ENCODE measurements around the gene RIIAD1.
A peak's percentile ranks its signal among the peaks of the same experiment; 100 is the strongest.
"Not testable (repeated sequence)": the region's sequence is repeated elsewhere in the genome, so short reads cannot be mapped to it uniquely, and the experiment has no call there.

Gene RIIAD1

GRCh38 chr1:151720974-151721787, at the start of gene RIIAD1:
Gene RIIAD1, plus strand, starts transcription at chr1:151721522. Its CDS starts 15 bp downstream, at chr1:151721537.
- no peak for TF ChIP-seq CTCF (conservative IDR thresholded peaks at IDR 0.05; ENCODE audit: low read depth, low read length)
- DNase-seq (ENCODE audit: low read depth) = peak; percentile 25
- peak within 1 kb of the TSS; percentile 47 for H3K4me3 ChIP-seq (ENCODE audit: low read depth, low read length)

DNA sequence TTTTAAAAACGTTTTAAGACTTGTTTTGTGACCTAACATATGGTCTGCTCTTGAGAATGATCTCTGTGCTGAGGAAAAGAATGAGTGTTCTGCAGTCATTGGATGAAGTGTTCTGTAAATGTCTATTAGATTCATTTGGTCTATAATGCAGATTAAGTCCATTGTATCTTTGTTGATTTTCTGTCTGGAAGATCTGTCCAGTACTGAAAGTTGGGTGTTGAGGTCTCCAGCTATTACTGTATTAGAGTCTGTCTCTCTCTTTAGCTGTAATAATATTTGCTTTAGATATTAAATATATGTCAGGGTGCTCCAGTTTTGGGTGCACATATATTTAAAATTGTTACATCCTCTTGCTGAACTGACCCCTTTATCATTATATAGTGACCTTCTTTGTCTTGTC, 47.9 kb upstream of the RIIAD1 start:
- H3K4me3 ChIP-seq (ENCODE audit: low read depth, low read length) = no peak overlapping the region
- TF ChIP-seq CTCF (conservative IDR thresholded peaks at IDR 0.05; ENCODE audit: low read depth, low read length) = no peak
- no peak for DNase-seq (ENCODE audit: low read depth)

DNA sequence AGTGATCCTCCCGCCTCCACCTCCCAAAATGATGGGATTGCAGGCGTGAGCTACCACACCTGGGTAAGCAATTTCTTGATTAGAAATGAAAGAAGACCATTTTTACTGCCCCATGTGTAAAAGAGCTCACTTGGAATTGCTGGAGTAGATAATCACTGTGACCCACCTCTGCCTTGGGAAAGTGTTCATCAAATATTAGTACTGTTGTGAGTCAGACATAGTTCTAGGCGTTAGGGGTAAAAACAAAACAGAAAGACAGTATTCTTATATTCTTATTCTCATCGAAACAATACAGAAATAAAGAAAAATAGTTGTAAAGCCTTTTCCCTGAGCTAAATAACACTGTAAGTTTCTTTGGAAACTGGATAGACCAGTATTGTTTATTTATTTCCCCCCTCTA, 40.9 kb upstream of the RIIAD1 start:
- H3K4me3 ChIP-seq (ENCODE audit: low read depth, low read length) = no peak overlapping the region
- DNase-seq (ENCODE audit: low read depth) = peak; percentile 43
- no peak for TF ChIP-seq CTCF (conservative IDR thresholded peaks at IDR 0.05; ENCODE audit: low read depth, low read length)

DNA sequence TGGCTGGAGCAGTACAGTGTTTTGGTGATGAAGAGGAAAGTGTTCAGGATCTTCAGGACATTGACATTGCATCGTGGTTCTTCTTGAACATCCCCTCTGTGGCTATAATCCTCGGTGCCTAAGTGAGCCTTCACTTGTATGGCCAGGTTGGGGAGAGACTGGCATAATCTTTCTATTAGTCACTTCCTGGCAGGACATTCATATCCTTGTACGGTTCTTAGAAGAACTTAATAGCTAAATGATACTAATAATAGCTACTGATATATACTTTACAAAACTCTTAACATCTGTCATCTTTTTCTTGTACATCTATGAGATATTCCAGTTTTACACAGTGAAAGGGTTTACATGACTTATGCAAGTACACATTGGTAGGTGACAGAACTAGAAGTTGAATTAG, 40.5 kb upstream of the RIIAD1 start:
- H3K4me3 ChIP-seq (ENCODE audit: low read depth, low read length) = no peak overlapping the region
- DNase-seq (ENCODE audit: low read depth) = peak; percentile 92
- TF ChIP-seq CTCF (conservative IDR thresholded peaks at IDR 0.05; ENCODE audit: low read depth, low read length) = no peak

DNA sequence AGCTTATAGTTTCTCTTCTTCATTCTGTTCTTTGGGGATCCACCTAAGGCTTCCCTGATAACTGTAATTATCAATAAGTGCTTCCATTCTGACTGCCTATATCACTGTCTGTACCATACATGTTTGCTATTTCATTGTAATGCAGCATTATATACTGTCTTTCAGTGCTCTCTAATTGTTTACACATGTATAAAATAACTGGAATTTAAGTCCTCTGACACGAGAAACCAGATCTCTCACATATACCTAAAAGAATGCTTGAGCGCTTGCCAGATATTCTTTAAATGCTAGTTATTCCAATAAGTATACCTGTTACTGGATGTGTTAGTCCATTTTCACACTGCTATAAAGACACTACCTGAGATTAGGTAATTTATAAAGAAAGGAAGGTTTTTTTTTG, 39.4 kb upstream of the RIIAD1 start:
- no peak for TF ChIP-seq CTCF (conservative IDR thresholded peaks at IDR 0.05; ENCODE audit: low read depth, low read length)
- H3K4me3 ChIP-seq (ENCODE audit: low read depth, low read length) = no peak overlapping the region
- peak; percentile 39 for DNase-seq (ENCODE audit: low read depth)

- not testable (repeated sequence) for H3K4me3 ChIP-seq (ENCODE audit: low read depth, low read length); DNase-seq (ENCODE audit: low read depth)
These were observed 38.4 kb upstream of the RIIAD1 start for GRCh38 chr1:151682901-151683300.

DNA sequence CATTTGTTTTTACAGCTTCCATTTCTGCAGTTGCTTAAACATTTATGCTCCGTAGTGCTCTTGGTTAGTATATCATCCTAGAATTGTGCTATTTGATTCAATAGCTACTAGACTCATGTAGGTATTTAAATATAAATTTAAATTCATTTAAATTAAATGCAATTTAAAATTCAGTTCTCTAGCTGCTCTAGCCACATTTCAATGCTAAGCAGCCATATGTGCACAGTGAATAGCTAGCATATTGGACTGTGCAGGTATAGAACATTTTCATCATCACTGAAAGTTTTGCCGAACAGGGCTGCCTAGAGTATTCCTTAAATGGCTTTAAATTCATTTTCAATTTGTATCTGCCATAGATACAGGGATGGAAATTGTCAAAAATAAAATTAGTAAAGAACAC, 37.2 kb upstream of the RIIAD1 start:
- DNase-seq (ENCODE audit: low read depth) = no peak
- TF ChIP-seq CTCF (conservative IDR thresholded peaks at IDR 0.05; ENCODE audit: low read depth, low read length) = no peak
- no peak overlapping the region for H3K4me3 ChIP-seq (ENCODE audit: low read depth, low read length)

Data from choroid plexus epithelial cell (primary cell).